ENCODE data around the gene AHDC1. TPM values are rescaled to one million over a fixed set of nuclear protein-coding genes. Genes with fewer than 3 reads are reported as not detected.

Gene AHDC1
- total RNA-seq, 1 experiment from 2014 or later: 49.0 TPM

DNA sequence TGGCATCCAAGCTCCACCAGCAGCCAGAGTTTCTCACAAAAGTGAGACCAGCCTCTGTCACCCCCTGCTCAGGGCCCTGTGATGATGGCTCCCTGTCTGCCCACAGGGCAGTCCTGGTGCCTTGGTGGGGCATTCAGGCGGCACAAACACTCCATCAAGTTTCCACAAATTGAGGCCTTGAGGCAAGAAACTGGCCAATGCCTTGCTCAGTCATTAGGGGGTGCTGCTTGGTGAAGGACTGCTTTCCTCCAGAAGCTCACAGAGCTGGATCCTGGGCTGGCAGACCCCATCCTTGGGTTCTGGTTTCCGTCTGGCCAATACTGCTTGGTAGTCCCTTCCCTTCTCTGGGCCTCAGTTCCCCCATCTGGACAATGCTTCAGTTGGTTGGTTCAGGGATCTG lies 12.5 kb upstream of the AHDC1 start (continued):
- TF ChIP-seq AFF4 (CRISPR knock-in tag; IDR thresholded peaks at IDR 0.05; ENCODE audit: borderline replicate concordance): no peak
- TF ChIP-seq JUN (CRISPR knock-in tag; IDR thresholded peaks at IDR 0.05): no peak
- TF ChIP-seq, protein P1, sequence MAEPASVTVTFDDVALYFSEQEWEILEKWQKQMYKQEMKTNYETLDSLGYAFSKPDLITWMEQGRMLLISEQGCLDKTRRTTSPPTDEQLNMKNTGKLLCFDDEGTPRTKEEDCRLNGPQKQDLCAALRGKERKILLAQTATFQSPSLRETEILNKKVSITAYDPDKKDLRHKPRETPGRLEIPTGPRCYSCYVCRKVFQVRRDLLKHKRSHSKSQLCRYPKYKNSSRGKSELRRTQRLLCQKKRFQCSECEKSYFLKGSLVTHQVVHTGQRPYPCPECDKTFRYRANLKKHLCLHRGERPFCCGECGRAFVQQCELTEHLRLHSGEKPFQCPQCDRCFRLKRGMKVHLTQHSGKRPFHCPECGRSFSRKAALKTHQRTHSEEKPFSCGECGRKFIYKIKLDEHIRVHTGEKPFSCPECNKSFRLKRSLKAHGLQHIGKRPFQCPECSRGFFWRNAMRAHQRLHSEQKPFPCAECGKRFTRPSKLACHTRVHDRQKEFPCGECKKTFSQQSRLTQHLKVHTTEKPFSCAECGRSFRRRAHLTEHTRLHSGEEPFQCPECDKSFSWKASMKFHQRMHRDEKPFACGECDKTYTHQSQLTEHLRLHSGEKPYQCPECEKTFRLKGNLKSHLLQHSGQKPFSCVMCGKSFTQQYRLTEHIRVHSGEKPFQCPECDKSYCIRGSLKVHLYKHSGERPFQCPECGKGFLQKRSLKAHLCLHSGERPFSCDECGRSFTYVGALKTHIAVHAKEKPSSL (CRISPR knock-in tag; conservative IDR thresholded peaks at IDR 0.05): no peak
- TF ChIP-seq EMX1 (CRISPR knock-in tag; IDR thresholded peaks at IDR 0.05): no peak
- no peak for TF ChIP-seq ETV6 (CRISPR knock-in tag; IDR thresholded peaks at IDR 0.05)
- TF ChIP-seq NR1H2 (CRISPR knock-in tag; IDR thresholded peaks at IDR 0.05): no peak
- no peak for TF ChIP-seq TEAD4 (CRISPR knock-in tag; IDR thresholded peaks at IDR 0.05)
- TF ChIP-seq, protein P2, sequence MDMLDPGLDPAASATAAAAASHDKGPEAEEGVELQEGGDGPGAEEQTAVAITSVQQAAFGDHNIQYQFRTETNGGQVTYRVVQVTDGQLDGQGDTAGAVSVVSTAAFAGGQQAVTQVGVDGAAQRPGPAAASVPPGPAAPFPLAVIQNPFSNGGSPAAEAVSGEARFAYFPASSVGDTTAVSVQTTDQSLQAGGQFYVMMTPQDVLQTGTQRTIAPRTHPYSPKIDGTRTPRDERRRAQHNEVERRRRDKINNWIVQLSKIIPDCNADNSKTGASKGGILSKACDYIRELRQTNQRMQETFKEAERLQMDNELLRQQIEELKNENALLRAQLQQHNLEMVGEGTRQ (CRISPR knock-in tag; IDR thresholded peaks at IDR 0.05): no peak
- TF ChIP-seq, protein P3, sequence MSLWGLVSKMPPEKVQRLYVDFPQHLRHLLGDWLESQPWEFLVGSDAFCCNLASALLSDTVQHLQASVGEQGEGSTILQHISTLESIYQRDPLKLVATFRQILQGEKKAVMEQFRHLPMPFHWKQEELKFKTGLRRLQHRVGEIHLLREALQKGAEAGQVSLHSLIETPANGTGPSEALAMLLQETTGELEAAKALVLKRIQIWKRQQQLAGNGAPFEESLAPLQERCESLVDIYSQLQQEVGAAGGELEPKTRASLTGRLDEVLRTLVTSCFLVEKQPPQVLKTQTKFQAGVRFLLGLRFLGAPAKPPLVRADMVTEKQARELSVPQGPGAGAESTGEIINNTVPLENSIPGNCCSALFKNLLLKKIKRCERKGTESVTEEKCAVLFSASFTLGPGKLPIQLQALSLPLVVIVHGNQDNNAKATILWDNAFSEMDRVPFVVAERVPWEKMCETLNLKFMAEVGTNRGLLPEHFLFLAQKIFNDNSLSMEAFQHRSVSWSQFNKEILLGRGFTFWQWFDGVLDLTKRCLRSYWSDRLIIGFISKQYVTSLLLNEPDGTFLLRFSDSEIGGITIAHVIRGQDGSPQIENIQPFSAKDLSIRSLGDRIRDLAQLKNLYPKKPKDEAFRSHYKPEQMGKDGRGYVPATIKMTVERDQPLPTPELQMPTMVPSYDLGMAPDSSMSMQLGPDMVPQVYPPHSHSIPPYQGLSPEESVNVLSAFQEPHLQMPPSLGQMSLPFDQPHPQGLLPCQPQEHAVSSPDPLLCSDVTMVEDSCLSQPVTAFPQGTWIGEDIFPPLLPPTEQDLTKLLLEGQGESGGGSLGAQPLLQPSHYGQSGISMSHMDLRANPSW (CRISPR knock-in tag; conservative IDR thresholded peaks at IDR 0.05; ENCODE audit: low read depth): no peak
- no peak for TF ChIP-seq ZNF416 (CRISPR knock-in tag; IDR thresholded peaks at IDR 0.05)
- no peak for TF ChIP-seq CREB1 (CRISPR knock-in tag; IDR thresholded peaks at IDR 0.05)
- TF ChIP-seq SMAD4 (CRISPR knock-in tag; IDR thresholded peaks at IDR 0.05): no peak
- no peak for TF ChIP-seq ELF4 (CRISPR knock-in tag; IDR thresholded peaks at IDR 0.05; ENCODE audit: low read depth)

- Mint-ChIP-seq H3K4me1 (peaks cover 15% of the 10 kb centered on the region), H3K9me3 (no peaks in the 10 kb centered on the region), H3K36me3 (no peaks in the 10 kb centered on the region), H3K4me3 (peak overlapping the region; percentile 90), H3K27me3 (ENCODE audit: low read depth) (peaks cover 15% of the 10 kb centered on the region), H3K27ac (peak overlapping the region; percentile 47; the same call in 1 of the 2 replicates)
- ChIA-PET POLR2A (interaction anchor here (0.5 to 1.6 kb wide), 5 partner anchors 10 to 1525 kb away, joined by 3 to 4 read pairs (median 3); no protein-coding TSS in a partner anchor), CTCF (interaction anchor here (0.5 to 16.7 kb wide), 29 partner anchors 8 to 319 kb away, joined by 3 to 367 read pairs (median 6); partner anchors contain the start of genes AHDC1, IFI6 and MAP3K6)
- DNase-seq (ENCODE audit: low spot score) (peak; percentile 60), ATAC-seq (peak; percentile 59)
- TF ChIP-seq, protein P4, sequence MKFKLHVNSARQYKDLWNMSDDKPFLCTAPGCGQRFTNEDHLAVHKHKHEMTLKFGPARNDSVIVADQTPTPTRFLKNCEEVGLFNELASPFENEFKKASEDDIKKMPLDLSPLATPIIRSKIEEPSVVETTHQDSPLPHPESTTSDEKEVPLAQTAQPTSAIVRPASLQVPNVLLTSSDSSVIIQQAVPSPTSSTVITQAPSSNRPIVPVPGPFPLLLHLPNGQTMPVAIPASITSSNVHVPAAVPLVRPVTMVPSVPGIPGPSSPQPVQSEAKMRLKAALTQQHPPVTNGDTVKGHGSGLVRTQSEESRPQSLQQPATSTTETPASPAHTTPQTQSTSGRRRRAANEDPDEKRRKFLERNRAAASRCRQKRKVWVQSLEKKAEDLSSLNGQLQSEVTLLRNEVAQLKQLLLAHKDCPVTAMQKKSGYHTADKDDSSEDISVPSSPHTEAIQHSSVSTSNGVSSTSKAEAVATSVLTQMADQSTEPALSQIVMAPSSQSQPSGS (CRISPR knock-in tag; IDR thresholded peaks at IDR 0.05; ENCODE audit: borderline replicate concordance, low read depth): no peak
- TF ChIP-seq RELA (CRISPR knock-in tag; IDR thresholded peaks at IDR 0.05; ENCODE audit: borderline replicate concordance) (no peak), PRRX2 (CRISPR knock-in tag; IDR thresholded peaks at IDR 0.05) (no peak), ATF1 (CRISPR knock-in tag; IDR thresholded peaks at IDR 0.05) (no peak), KAT7 (CRISPR knock-in tag; IDR thresholded peaks at IDR 0.05; ENCODE audit: borderline replicate concordance) (0 out of 2 replicates have a peak, but pooled peaks have one; percentile 35), JAZF1 (CRISPR knock-in tag; IDR thresholded peaks at IDR 0.05) (no peak)
- TF ChIP-seq, protein P5, sequence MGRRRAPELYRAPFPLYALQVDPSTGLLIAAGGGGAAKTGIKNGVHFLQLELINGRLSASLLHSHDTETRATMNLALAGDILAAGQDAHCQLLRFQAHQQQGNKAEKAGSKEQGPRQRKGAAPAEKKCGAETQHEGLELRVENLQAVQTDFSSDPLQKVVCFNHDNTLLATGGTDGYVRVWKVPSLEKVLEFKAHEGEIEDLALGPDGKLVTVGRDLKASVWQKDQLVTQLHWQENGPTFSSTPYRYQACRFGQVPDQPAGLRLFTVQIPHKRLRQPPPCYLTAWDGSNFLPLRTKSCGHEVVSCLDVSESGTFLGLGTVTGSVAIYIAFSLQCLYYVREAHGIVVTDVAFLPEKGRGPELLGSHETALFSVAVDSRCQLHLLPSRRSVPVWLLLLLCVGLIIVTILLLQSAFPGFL (CRISPR knock-in tag; IDR thresholded peaks at IDR 0.05; ENCODE audit: borderline replicate concordance): no peak
- TF ChIP-seq, protein P6, sequence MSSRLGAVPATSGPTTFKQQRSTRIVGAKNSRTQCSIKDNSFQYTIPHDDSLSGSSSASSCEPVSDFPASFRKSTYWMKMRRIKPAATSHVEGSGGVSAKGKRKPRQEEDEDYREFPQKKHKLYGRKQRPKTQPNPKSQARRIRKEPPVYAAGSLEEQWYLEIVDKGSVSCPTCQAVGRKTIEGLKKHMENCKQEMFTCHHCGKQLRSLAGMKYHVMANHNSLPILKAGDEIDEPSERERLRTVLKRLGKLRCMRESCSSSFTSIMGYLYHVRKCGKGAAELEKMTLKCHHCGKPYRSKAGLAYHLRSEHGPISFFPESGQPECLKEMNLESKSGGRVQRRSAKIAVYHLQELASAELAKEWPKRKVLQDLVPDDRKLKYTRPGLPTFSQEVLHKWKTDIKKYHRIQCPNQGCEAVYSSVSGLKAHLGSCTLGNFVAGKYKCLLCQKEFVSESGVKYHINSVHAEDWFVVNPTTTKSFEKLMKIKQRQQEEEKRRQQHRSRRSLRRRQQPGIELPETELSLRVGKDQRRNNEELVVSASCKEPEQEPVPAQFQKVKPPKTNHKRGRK (CRISPR knock-in tag; IDR thresholded peaks at IDR 0.05; ENCODE audit: borderline replicate concordance): no peak
These were observed 11.6 kb upstream of the AHDC1 start for GRCh38 chr1:27615346-27616192.

All from WTC11 (cell line).